ENCODE measurements around the gene PER1. TPM values are rescaled to one million over a fixed set of nuclear protein-coding genes. Genes with fewer than 3 reads are reported as not detected.

The PER1 gene
- total and polyA plus RNA-seq, 9 of the 15 experiments (the other 6 are each of a cell fraction or from before 2014, with no cell fraction given): 0.13 to 26.0 (median 3.4) TPM

DNA sequence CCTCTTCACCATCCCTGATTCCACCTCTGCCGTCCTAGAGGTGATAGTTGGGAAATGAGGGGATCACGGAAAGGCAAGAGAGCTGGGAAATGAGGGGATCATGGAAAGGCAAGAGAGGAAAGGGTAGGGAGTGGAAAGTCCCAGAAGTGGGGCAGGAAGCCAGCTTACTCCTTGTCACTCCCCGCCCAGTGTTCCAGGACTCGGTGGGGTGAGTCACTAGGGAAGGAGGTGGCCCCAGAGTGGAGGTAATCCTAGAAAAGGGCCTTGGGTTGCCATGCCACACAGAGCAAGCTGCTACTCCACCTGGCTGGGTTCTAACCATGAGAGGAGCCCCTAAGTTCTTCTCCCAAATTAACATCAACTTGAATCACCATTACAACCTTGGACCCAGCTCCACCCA is 48.7 kb downstream of the PER1 start:
- H3K9me1 ChIP-seq (ENCODE audit: control insufficient read depth, insufficient read depth, low read length): no peaks in the 10 kb centered on the region
- intact Hi-C loops (cut with micrococcal nuclease): no loop called here

DNA sequence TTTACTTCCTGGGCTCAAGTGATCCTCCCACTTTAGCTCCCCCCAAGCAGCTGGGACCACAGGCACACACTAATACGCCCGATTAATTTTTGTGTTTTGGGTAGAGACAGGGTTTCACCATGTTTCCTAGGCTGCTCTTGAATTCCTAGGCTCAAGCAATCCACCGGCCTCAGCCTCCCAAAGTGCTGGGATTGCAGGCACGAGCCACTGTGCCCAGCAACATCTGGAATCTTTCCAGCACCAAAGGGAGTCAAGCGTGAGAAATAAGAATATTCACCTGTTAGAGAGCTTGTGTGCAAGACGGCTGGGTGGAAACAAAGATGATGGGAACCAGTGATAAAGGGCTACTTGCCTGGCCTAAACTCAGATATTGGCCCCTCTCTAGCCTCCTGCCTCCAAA is 50.5 kb downstream of the PER1 start:
- CTCF ChIA-PET (ENCODE audit: low intra/inter-chr PET ratio): no interaction called here
- no TSS peak for BruUV-seq (replicated peaks)
- no peaks in the 10 kb centered on the region for H3K79me2 ChIP-seq (ENCODE audit: control insufficient read depth, insufficient read depth, low read length)
- H3K9me1 ChIP-seq (ENCODE audit: control insufficient read depth, insufficient read depth, low read length): no peaks in the 10 kb centered on the region
- H2AFZ ChIP-seq (ENCODE audit: low read depth, low read length): no peak overlapping the region
- ATAC-seq (no peak), DNase-seq (ENCODE audit: extremely low read depth in 1 of 4, low spot score in 3 of 4) (no peak), FAIRE-seq (no peak)
- 17% methylated on average over 1 of the region's 6 CpGs for WGBS (ENCODE audit: insufficient coverage, low coverage, missing lambda C conversion rate)
- no peak overlapping the region for H3K9ac ChIP-seq (ENCODE audit: insufficient read depth in 1 of 2, low read depth in 2 of 2, low read length in 2 of 2)
- no peak overlapping the region for H3K27ac ChIP-seq (ENCODE audit: extremely low read depth, low read depth, low read length)
- no peaks in the 10 kb centered on the region for H3K27me3 ChIP-seq (ENCODE audit: control insufficient read depth in 2 of 2, insufficient read depth in 2 of 2, low read length in 2 of 2)
- H3K36me3 ChIP-seq (ENCODE audit: control insufficient read depth, insufficient read depth, low read length): no peaks in the 10 kb centered on the region
- no peaks in the 10 kb centered on the region for H4K20me1 ChIP-seq (replicated peaks; ENCODE audit: control insufficient read depth, insufficient read depth, low read length)
- POLR2A ChIA-PET: no interaction called here
- in situ Hi-C loops (cut with MboI): no loop called here
- no peak overlapping the region for H3K4me2 ChIP-seq (ENCODE audit: insufficient read depth, low read length)
- no peaks in the 10 kb centered on the region for H3K9me3 ChIP-seq (replicated peaks; ENCODE audit: control insufficient read depth, insufficient read depth, low read depth, low read length)
- intact Hi-C loops (cut with micrococcal nuclease): no loop called here
- H3K4me3 ChIP-seq: no peak overlapping the region
- peaks cover 0 to 10% of the 10 kb centered on the region in 2 experiments; a peak in 3 of 5 replicates for H3K4me1 ChIP-seq (replicated peaks in 1 of 2; ENCODE audit: control insufficient read depth in 2 of 2, insufficient read depth in 2 of 2, low read length in 2 of 2)
- TF ChIP-seq FOXK2 (conservative IDR thresholded peaks at IDR 0.05 in 1 of 2, IDR thresholded peaks at IDR 0.05 in 1 of 2; ENCODE audit: low read depth in 2 of 2) (no peak), EZH2 (IDR thresholded peaks at IDR 0.05; ENCODE audit: borderline replicate concordance, low read depth, low read length) (no peak), TBP (optimal IDR thresholded peaks at IDR 0.05; ENCODE audit: low read depth, low read length) (no peak), SMC3 (conservative IDR thresholded peaks at IDR 0.05; ENCODE audit: insufficient read depth, low read depth, low read length) (no peak), FUS (optimal IDR thresholded peaks at IDR 0.05; ENCODE audit: low read depth, low read length) (no peak), ZNF76 (CRISPR knock-in tag; IDR thresholded peaks at IDR 0.05; ENCODE audit: borderline replicate concordance) (no peak), BHLHE40 (IDR thresholded peaks at IDR 0.05; ENCODE audit: low read length) (no peak), ZNF174 (CRISPR knock-in tag; IDR thresholded peaks at IDR 0.05) (no peak), BCOR (IDR thresholded peaks at IDR 0.05) (no peak), ZNF3 (CRISPR knock-in tag; IDR thresholded peaks at IDR 0.05) (no peak), NEUROD1 (IDR thresholded peaks at IDR 0.05; ENCODE audit: borderline replicate concordance, low read depth, low read length, partially characterized antibody) (no peak), ZNF124 (CRISPR knock-in tag; IDR thresholded peaks at IDR 0.05) (no peak), HOXB6 (CRISPR knock-in tag; IDR thresholded peaks at IDR 0.05; ENCODE audit: borderline replicate concordance) (no peak)
- TF ChIP-seq, protein P1, sequence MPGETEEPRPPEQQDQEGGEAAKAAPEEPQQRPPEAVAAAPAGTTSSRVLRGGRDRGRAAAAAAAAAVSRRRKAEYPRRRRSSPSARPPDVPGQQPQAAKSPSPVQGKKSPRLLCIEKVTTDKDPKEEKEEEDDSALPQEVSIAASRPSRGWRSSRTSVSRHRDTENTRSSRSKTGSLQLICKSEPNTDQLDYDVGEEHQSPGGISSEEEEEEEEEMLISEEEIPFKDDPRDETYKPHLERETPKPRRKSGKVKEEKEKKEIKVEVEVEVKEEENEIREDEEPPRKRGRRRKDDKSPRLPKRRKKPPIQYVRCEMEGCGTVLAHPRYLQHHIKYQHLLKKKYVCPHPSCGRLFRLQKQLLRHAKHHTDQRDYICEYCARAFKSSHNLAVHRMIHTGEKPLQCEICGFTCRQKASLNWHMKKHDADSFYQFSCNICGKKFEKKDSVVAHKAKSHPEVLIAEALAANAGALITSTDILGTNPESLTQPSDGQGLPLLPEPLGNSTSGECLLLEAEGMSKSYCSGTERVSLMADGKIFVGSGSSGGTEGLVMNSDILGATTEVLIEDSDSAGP (CRISPR knock-in tag; IDR thresholded peaks at IDR 0.05): no peak

More for the DNA sequence above, 48.7 kb downstream of the PER1 start:
- Histone ChIP-seq H3K4me3 (no peak overlapping the region), H4K20me1 (replicated peaks; ENCODE audit: control insufficient read depth, insufficient read depth, low read length) (no peaks in the 10 kb centered on the region), H3K4me1 (replicated peaks in 1 of 2; ENCODE audit: control insufficient read depth in 2 of 2, insufficient read depth in 2 of 2, low read length in 2 of 2) (peaks cover 1 to 10% of the 10 kb centered on the region in 2 experiments; a peak in 3 of 5 replicates), H3K4me2 (ENCODE audit: insufficient read depth, low read length) (no peak overlapping the region), H3K27ac (ENCODE audit: extremely low read depth, low read depth, low read length) (no peak overlapping the region), H3K36me3 (ENCODE audit: control insufficient read depth, insufficient read depth, low read length) (no peaks in the 10 kb centered on the region), H3K27me3 (ENCODE audit: control insufficient read depth in 2 of 2, insufficient read depth in 2 of 2, low read length in 2 of 2) (no peaks in the 10 kb centered on the region), H2AFZ (ENCODE audit: low read depth, low read length) (no peak overlapping the region), H3K9ac (ENCODE audit: insufficient read depth in 1 of 2, low read depth in 2 of 2, low read length in 2 of 2) (no peak overlapping the region), H3K9me3 (replicated peaks; ENCODE audit: control insufficient read depth, insufficient read depth, low read depth, low read length) (no peaks in the 10 kb centered on the region), H3K79me2 (ENCODE audit: control insufficient read depth, insufficient read depth, low read length) (no peaks in the 10 kb centered on the region)
- CTCF ChIA-PET (ENCODE audit: low intra/inter-chr PET ratio): no interaction called here
- in situ Hi-C loops (cut with MboI): no loop called here
- TF ChIP-seq, protein P2, sequence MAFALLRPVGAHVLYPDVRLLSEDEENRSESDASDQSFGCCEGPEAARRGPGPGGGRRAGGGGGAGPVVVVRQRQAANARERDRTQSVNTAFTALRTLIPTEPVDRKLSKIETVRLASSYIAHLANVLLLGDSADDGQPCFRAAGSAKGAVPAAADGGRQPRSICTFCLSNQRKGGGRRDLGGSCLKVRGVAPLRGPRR (CRISPR knock-in tag; IDR thresholded peaks at IDR 0.05): no peak
- TF ChIP-seq ETV1 (tag; conservative IDR thresholded peaks at IDR 0.05; ENCODE audit: low read depth) (no peak), SNRNP70 (optimal IDR thresholded peaks at IDR 0.05; ENCODE audit: low read depth, low read length) (no peak), RFX5 (IDR thresholded peaks at IDR 0.05; ENCODE audit: low read depth, low read length) (no peak), ZNF134 (CRISPR knock-in tag; conservative IDR thresholded peaks at IDR 0.05) (no peak), HLTF (IDR thresholded peaks at IDR 0.05) (no peak)
- POLR2A ChIA-PET: interaction anchor here (0.8 to 1.4 kb wide), 3 partner anchors 10 to 119 kb away, joined by 3 to 5 read pairs (median 4); no protein-coding TSS in a partner anchor
- DNase-seq (ENCODE audit: extremely low read depth in 1 of 4, low spot score in 3 of 4): no peak
- BruUV-seq (replicated peaks): no TSS peak
- ATAC-seq: no peak
- no peak for FAIRE-seq
- 46% methylated on average over 3 of the region's 4 CpGs for WGBS (ENCODE audit: insufficient coverage, low coverage, missing lambda C conversion rate)

Measured in K562 (cell line).